NCI-H82 (cell line): Measurements from ENCODE around the gene EXT2.

Experiments
- DNase-seq: peaks from one replicate; lab custom pipeline; 2025; lab: John Stamatoyannopoulos, UW

EXT2 gene

GRCh38 chr11:44267006-44267749, 171.7 kb downstream of the EXT2 start:
- no peak for DNase-seq

DNA sequence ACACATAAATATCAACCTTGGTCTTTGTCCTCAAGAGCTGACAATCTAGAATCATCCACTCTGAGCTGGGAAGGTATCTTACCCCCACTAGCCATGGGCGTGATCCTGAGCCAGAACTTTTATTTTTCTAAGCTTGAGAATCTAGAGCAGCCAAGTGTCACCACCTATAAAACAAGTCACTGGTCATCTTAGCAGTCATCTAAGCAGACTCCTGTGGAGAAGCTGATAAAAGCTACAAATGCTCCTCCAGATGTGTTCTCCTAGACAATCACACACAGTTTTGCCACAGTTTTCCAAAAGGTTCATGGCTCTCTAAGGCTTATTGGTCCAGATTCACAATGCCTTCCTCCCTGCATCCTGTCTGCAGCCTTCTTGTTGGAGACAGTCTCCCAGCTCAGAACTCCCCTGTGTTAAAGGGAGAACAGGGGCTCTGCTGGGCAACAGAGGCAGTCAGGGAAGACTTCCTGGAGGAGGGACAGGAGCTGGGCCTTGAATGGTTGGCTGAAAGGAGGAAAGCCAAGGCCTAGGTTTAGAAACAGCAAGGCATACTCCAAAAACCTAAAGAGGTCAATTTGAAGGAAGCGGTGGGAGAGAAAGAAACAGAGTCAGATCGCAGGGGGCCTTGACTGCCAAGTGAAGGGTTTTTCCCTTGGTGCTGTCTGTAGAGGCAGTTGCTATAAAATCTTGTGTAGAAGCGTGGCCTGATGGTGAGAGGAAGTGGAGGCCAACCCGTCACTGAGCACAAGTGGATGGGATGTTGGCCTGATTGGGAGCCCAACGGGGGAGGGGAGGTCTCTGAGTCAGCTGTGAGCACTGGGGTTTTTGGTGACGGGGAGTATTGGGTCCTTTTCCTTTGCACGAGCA, 172.5 kb downstream of the EXT2 start:
- DNase-seq = no peak

DNA sequence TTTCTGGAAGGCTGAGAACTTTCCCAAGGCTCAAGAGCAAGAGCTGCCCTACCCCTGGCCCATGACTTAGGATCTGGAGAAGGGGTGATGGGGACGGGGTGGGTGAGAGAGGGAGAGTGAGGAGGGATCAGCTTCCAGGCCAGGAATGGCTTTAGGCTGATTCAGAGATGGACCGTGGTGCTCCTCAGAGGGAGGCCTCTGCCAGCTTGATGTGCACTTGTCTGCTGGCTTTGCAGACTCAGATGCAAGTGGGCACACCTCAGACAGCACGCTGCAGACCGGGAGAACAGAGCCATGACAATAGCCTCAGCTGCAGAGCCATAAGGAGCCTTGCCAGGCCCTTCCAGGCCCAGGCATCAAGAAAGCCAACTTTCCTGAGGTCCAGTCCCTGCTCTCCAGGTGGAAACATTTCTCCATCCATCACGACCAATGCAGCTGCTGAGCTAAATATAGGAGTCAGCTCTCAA, 173.2 kb downstream of the EXT2 start:
- DNase-seq = no peak

DNA sequence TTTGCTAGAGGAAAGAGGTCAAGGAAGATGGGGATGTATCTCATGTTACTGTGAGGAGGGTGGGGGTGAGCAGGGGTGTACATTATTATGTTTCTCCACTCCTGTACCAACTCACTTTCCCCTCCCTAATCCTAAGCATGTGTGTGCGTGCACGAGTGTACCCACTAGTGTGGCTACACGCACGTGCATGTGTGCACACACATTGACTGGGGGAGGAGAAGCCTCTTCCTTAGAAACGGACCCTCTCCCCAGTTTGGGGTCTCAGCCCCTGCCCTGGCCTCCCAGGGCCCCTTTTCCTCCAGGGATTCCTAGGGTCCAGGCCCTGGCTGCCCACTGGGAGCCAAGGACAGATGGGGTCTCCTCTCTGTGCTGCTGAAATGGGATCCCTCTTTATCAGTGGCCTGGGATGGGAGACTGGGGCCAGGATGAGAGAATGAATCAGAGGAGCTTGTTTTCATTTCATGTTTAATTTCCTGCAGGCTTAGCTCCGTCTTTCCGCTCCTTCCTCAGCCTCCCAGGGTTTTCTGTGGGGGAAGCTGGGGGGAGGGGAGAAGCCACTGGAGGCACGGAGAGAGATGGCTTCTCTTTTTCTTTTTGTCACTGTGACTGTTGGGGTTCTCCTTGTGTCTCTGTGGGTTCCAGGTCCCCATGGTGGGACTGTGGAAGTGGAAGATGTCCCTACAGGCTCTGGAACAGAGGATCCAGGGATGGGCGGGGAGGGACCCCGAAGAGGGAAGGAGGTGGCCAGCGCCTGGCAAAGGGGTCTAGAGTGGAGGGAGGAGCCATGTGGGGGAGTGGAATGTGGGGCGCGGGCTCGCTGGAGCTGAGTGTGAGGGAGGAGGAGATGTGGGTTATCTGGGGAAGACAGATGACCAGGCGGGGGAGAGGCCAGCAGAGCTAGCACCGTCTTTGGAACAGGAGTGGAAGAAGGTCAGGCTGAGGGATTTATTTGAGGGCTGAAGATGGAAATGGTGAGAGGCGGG, 174.2 kb downstream of the EXT2 start:
- DNase-seq = no peak

- no peak for DNase-seq
Observed at GRCh38 chr11:44270403-44271273, 175.2 kb downstream of the EXT2 start.

- DNase-seq = no peak
Observed at GRCh38 chr11:44271286-44271685, 175.8 kb downstream of the EXT2 start.

DNA sequence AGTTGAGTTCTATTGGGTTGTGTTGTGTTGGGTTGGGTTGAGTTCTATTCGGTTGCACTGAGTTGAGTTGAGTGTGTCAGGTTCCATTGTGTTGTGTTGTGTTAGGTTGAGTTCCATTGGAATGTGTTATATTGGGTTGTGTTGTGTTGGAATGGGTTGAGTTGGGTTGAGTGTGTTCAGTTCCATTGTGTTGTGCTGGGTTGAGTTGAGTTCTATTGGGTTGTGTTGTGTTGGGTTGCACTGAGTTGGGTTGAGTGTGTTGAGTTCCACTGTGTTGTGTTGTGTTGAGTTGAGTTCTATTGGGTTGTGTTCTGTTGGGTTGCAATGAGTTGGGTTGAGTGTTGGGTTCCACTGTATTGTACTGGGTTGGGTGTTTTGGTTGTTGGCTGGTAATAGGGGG, 178.9 kb downstream of the EXT2 start:
- no peak for DNase-seq

GRCh38 chr11:44275241-44275640, 179.8 kb downstream of the EXT2 start:
- no peak for DNase-seq

- DNase-seq = no peak
Observed at GRCh38 chr11:44275961-44276550, 180.6 kb downstream of the EXT2 start.

DNA sequence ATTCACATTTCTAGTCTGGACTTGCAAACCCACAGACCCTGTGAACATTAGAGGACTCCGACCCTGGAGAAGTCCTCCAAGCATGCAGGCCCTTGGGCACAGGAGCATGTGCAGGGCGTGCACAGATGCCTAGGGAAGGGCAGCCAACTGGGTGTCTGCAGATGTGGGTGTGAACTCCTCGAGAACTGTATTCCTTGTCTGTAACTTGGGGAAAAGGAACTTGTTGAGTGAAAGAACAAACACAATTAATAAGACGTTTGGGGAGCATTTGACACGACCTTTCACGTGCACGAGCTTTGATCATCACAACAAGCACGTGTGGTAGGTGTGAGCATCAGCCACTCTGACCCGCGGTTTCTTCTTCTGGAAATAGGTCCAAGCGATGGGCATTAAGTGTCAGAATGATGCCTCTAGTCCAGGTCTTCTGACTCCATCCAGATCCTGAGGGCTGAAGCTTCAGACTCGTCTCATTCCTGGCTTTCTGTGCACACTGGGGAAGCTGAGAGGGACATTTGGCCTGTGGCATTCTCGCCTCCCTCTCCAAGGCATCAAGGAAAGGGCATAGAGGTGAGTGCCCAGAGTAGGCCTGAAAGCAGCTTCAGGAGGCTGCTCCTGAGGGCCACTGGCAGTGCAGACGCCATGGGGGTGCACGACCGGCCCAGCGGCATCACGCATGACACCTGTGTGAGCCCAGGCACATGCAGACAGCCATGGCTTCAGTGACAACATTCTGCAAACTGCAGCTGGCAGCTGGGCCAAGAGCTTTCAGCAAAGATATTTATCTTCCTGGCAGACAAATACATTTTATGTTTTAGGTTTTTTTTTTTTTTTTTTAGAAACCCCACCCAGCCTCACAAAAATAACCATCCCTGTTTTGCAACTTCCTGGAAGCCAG, 182.0 kb downstream of the EXT2 start:
- DNase-seq = no peak

- DNase-seq = no peak
Observed at GRCh38 chr11:44279483-44279882, 184.0 kb downstream of the EXT2 start.

DNA sequence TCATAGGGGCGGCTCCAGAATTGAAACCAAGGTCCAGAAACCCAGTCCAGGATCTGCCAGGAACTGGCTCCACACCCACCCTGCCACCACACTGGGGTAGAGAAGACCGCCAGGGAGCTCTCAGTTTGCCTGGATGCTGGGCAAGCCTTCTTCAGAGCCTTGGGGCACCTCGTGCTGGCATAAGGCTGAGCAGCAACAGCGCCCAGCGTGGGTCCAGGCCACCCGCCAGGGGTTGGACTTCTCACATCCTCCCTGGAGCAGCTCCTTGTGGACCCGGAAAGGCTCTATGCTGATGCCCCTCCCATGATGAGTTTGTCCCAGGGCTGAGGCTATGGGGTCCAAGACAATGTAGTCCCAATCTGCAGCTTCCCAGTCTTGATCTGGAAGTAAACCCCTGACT, 184.8 kb downstream of the EXT2 start:
- no peak for DNase-seq

- DNase-seq = no peak
Observed at GRCh38 chr11:44281151-44281550, 185.7 kb downstream of the EXT2 start.

DNA sequence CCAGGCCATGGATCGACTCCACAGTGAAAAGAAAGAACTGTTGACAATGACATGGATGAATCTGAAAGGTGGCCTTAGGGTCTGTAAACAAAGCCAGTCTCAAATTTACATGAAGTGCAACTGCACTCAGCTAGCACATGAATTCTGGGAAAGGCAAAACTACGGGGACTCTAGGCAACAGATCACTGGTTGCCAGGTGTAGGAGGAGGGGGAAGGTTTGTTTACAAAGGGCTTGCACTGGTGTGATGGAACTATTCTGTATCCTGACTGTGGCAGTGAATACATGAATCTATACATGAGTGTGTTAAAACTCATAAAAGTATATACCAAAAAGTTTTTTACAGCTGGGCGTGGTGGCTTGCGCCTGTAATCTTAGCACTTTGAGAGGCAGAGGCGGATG, 187.1 kb downstream of the EXT2 start:
- DNase-seq = no peak

- no peak for DNase-seq
Observed at GRCh38 chr11:44285756-44286155, 190.3 kb downstream of the EXT2 start.

- DNase-seq = peak; percentile 75
Observed at GRCh38 chr11:44286268-44286880, 190.9 kb downstream of the EXT2 start.

- no peak for DNase-seq
Observed at GRCh38 chr11:44286911-44287310, 191.4 kb downstream of the EXT2 start.

- no peak for DNase-seq
Observed at GRCh38 chr11:44288133-44288526, 192.7 kb downstream of the EXT2 start.

GRCh38 chr11:44290208-44290607, 194.7 kb downstream of the EXT2 start:
- no peak for DNase-seq
